ENCODE results near the gene TRA2B. TPM values are rescaled to one million over a fixed set of nuclear protein-coding genes. Genes with fewer than 3 reads are reported as not detected.

TRA2B gene
- total RNA-seq, 1 experiment from 2014 or later: 172 TPM

- no peak for TF ChIP-seq ZBTB33 (IDR thresholded peaks at IDR 0.05; ENCODE audit: extremely low read depth, insufficient replicate concordance, low read length)
- no peak for TF ChIP-seq RAD21 (IDR thresholded peaks at IDR 0.05; ENCODE audit: low read depth)
- TF ChIP-seq YY1 (IDR thresholded peaks at IDR 0.05; ENCODE audit: extremely low read depth, insufficient replicate concordance, low read depth, low read length): no peak
- no peak for TF ChIP-seq CEBPB (IDR thresholded peaks at IDR 0.05; ENCODE audit: low read depth)
- TF ChIP-seq FOSL1 (IDR thresholded peaks at IDR 0.05; ENCODE audit: low read depth): no peak
- TF ChIP-seq EZH2 (IDR thresholded peaks at IDR 0.05): no peak
- TF ChIP-seq SIN3A (IDR thresholded peaks at IDR 0.05; ENCODE audit: low read depth): no peak
Observed at GRCh38 chr3:185954366-185954723, 16.5 kb upstream of the TRA2B start (continued).

DNA sequence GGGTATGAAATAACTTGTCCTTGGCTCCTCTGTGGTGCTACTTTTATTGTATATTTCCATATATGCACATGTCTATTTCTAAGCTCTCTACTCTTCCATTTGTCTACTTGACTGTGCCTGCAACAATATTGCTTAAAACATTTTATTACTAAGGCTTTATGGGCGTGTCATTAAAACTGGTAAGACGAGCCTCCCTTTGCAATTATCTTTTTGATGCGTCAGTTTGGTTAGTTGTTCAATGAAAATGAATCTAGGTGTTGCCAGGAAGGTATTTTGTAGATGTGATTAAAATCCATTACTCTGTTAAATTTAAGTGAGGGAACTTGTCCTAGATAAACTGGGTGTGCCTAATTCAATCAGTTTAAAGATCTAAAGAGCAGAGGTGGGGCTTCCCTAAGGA, 12.9 kb upstream of the TRA2B start:
- Histone ChIP-seq H3K9ac (ENCODE audit: low read length) (no peak overlapping the region), H3K27ac (ENCODE audit: low read depth, low read length) (no peak overlapping the region), H4K20me1 (ENCODE audit: insufficient read depth) (no peaks in the 10 kb centered on the region), H3K9me2 (ENCODE audit: insufficient read depth) (no peaks in the 10 kb centered on the region), H3K4me1 (ENCODE audit: control insufficient read depth in 1 of 2, insufficient read depth in 2 of 2, low read length in 2 of 2) (peaks cover 0 to 6% of the 10 kb centered on the region in 2 experiments; a peak in 2 of 4 replicates), H3K27me3 (ENCODE audit: insufficient read depth, low read length) (no peaks in the 10 kb centered on the region), H3K79me2 (ENCODE audit: insufficient read depth, low read length) (no peaks in the 10 kb centered on the region), H3K36me3 (ENCODE audit: control insufficient read depth in 1 of 2, insufficient read depth in 2 of 2, low read length in 2 of 2) (no peaks in the 10 kb centered on the region), H2AFZ (ENCODE audit: low read depth, low read length, poor library complexity, severe bottlenecking) (no peak overlapping the region), H3K4me2 (ENCODE audit: low read length) (no peak overlapping the region), H3K4me3 (replicated peaks in 1 of 2; ENCODE audit: low read depth in 1 of 2, low read length in 2 of 2) (no peak overlapping the region), H3K9me3 (ENCODE audit: control insufficient read depth in 1 of 2, insufficient read depth in 1 of 2, low read depth in 1 of 2, low read length in 2 of 2) (no peaks in the 10 kb centered on the region)
- ATAC-seq: no peak
- ChIA-PET POLR2A (no interaction called here), CTCF (no interaction called here), RAD21 (ENCODE audit: low non-redundant PET in 1 of 2, low total read pairs in 2 of 2, uncharacterized antibody in 2 of 2, unreplicated experiment in 2 of 2) (no interaction called here)
- no peak for DNase-seq (ENCODE audit: low read depth, low spot score)
- intact Hi-C loops (cut with micrococcal nuclease): no loop called here
- TF ChIP-seq ZNF274 (IDR thresholded peaks at IDR 0.05; ENCODE audit: low read depth, low read length): no peak
- TF ChIP-seq SIN3A (IDR thresholded peaks at IDR 0.05; ENCODE audit: low read depth): no peak
- TF ChIP-seq ZFX (IDR thresholded peaks at IDR 0.05): no peak
- TF ChIP-seq, protein P1, sequence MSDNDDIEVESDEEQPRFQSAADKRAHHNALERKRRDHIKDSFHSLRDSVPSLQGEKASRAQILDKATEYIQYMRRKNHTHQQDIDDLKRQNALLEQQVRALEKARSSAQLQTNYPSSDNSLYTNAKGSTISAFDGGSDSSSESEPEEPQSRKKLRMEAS (IDR thresholded peaks at IDR 0.05): no peak
- TF ChIP-seq SRF (IDR thresholded peaks at IDR 0.05; ENCODE audit: low read depth): no peak
- no peak for TF ChIP-seq EZH2phosphoT487 (IDR thresholded peaks at IDR 0.05; ENCODE audit: borderline replicate concordance)
- TF ChIP-seq POLR2A (IDR thresholded peaks at IDR 0.05; ENCODE audit: borderline replicate concordance, extremely low read depth, insufficient read depth, insufficient read length): no peak
- no peak for TF ChIP-seq EGR1 (IDR thresholded peaks at IDR 0.05; ENCODE audit: low read depth)
- no peak for TF ChIP-seq FOSL1 (IDR thresholded peaks at IDR 0.05; ENCODE audit: low read depth)
- TF ChIP-seq YY1 (IDR thresholded peaks at IDR 0.05; ENCODE audit: extremely low read depth, insufficient replicate concordance, low read depth, low read length): no peak
- TF ChIP-seq EZH2 (IDR thresholded peaks at IDR 0.05): no peak
- TF ChIP-seq ELF1 (IDR thresholded peaks at IDR 0.05; ENCODE audit: borderline replicate concordance, low read depth): no peak
- no peak for TF ChIP-seq CBX3 (IDR thresholded peaks at IDR 0.05; ENCODE audit: low read depth)
- no peak for TF ChIP-seq SP1 (IDR thresholded peaks at IDR 0.05; ENCODE audit: low read depth)
- TF ChIP-seq, protein P2, sequence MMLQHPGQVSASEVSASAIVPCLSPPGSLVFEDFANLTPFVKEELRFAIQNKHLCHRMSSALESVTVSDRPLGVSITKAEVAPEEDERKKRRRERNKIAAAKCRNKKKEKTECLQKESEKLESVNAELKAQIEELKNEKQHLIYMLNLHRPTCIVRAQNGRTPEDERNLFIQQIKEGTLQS (IDR thresholded peaks at IDR 0.05): no peak
- no peak for TF ChIP-seq CEBPB (IDR thresholded peaks at IDR 0.05; ENCODE audit: low read depth)
- no peak for TF ChIP-seq CTCF (IDR thresholded peaks at IDR 0.05 in 2 of 3, conservative IDR thresholded peaks at IDR 0.05 in 1 of 3; ENCODE audit: borderline replicate concordance in 1 of 3, insufficient read depth in 1 of 3, low read depth in 2 of 3, low read length in 2 of 3)
- BruUV-seq (replicated peaks): no TSS peak

Data from HCT116 (cell line).